Measurements from ENCODE around the gene ELFN1. TPM values are rescaled to one million over a fixed set of nuclear protein-coding genes. Genes with fewer than 3 reads are reported as not detected.

Gene ELFN1
- total RNA-seq, 1 donor from 2014 or later, result 4.3 TPM

DNA sequence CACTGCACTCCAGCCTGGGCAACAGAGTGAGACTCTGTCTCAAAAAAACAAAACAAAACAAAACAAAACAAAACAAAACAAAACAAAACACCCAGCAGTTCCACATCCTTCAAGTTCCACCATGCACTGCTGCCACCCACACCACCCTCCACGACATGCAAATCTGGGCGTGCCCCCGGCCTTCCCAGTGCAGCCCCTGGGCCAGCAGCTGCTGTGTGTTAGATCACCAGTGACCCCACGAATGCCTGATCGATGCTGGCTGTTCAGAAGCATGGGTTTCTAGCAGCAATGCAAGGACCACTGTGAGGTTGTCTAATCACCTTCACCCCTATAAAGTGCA lies 36.3 kb downstream of the ELFN1 start:
- Histone ChIP-seq H3K4me3 (no peak overlapping the region), H3K27ac (no peak overlapping the region), H3K9me3 (peaks cover 6% of the 10 kb centered on the region), H3K4me1 (no peaks in the 10 kb centered on the region), H3K36me3 (no peaks in the 10 kb centered on the region), H3K27me3 (no peaks in the 10 kb centered on the region)
- no peak for TF ChIP-seq CTCF (IDR thresholded peaks at IDR 0.05)
- DNase-seq (peak; percentile 43), ATAC-seq (no peak)
- intact Hi-C loops (cut with DNase I), result no loop called here

DNA sequence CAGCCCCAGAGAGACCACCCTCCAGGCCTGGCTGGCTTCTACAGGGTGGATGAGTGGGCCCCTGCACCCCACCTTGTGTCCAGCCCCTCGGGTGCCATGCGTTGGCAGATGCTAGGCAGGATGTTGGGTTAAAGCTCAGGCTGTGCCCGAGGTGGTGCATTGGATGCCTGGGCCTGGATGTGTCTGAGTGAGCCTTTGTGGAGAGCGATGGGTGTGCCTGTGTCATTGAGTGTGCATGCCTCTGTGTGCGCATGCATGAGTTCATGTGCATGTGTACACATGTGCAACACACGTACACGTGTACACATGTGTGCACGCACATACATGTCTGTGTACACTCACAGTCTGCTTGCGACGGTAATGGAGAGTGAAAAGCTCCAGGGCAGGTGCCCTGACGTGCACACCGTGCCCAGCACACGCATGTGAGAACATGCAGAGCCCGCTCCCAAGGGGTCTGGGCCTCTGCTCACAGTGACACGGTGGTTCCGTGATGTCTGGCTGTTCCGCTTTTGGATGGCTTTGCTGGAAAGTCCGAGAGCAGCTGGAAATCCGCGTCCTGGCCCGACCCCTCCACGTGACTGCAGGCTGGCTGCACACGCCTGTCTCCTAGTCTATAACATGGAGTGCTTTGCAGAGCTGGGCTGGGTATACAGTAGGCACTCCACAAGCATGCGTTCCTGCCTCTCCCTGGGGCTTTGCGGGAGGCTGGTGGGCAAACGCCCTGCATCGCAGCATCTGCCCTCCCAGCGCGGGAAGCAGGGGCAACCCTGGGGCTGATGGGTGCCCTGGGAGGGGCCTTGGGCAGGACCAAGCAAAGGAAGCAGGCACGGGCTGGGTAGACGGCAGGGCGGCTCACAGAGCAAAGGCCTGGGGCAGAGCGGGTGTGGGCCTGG lies 36.9 kb downstream of the ELFN1 start:
- Histone ChIP-seq H3K4me1 (no peaks in the 10 kb centered on the region), H3K27me3 (no peaks in the 10 kb centered on the region), H3K27ac (no peak overlapping the region), H3K36me3 (no peaks in the 10 kb centered on the region), H3K9me3 (peaks cover 6% of the 10 kb centered on the region), H3K4me3 (no peak overlapping the region)
- DNase-seq (peak; percentile 42), ATAC-seq (no peak)
- intact Hi-C loops (cut with DNase I), result no loop called here
- no peak for TF ChIP-seq CTCF (IDR thresholded peaks at IDR 0.05)

- Histone ChIP-seq H3K4me1 (no peaks in the 10 kb centered on the region), H3K27me3 (no peaks in the 10 kb centered on the region), H3K4me3 (no peak overlapping the region), H3K27ac (no peak overlapping the region), H3K36me3 (no peaks in the 10 kb centered on the region), H3K9me3 (peaks cover under 1% of the 10 kb centered on the region)
- intact Hi-C loops (cut with DNase I), result no loop called here
- DNase-seq (peak; percentile 44), ATAC-seq (no peak)
- TF ChIP-seq CTCF (IDR thresholded peaks at IDR 0.05), result no peak
Observed at GRCh38 chr7:1707756-1708595, 37.9 kb downstream of the ELFN1 start.

DNA sequence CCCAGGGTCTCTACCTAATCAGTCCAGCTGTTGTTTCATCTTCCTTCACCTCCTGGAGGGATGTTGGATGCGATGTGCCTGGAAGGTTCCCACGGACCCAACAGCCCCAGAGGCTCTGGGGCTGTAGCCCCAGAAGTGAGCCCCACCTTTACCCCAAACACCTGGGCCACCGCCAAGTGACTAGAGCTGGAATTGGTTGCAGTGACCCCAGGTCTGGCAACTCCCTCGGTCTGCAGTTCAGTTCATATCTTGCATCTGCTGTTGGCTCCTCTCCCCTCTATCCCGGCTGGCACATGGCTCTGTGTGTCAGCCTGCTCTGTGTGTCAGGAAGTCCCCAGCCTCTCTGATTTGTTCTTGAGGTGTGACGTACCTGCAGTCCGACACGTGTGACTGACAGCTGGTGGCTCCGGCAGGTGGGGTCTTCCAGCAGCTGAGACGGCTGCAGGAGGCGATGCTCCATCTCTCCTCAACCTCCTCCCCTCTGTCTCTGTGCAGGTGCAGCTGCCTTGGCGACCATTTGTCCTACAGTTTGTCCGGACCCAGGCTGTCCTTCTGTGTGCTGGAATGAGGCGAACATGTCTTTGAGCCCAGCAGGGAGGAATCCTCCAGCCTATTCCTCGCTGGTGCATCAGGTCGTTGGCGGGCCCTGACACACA lies 38.6 kb downstream of the ELFN1 start:
- no peaks in the 10 kb centered on the region for H3K9me3 ChIP-seq
- no peak for ATAC-seq
- no peak overlapping the region for H3K27ac ChIP-seq
- H3K27me3 ChIP-seq, result no peaks in the 10 kb centered on the region
- H3K36me3 ChIP-seq, result no peaks in the 10 kb centered on the region
- H3K4me3 ChIP-seq, result no peak overlapping the region
- peak; percentile 11 for DNase-seq
- no peaks in the 10 kb centered on the region for H3K4me1 ChIP-seq
- intact Hi-C loops (cut with DNase I), result no loop called here
- TF ChIP-seq CTCF (IDR thresholded peaks at IDR 0.05), result no peak

DNA sequence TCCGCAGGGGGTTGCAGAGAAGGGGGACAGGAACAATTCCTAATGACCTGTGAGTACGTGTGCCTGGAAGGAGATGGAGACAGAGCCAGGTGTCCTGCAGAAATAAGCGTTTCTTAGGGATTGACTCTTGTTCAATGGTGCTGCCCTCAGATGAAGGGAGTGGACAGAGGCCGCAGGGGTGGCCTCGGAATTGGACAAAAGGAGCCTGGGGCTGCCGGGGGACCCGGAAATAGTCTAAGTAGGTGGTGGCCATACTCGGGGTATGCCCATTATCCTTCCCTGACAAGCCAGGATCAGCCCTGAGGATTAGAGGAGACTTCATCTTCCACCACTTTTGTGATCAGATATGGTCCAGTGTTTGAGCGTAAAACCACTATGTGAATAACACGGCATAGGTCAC lies 39.2 kb downstream of the ELFN1 start:
- no peaks in the 10 kb centered on the region for H3K27me3 ChIP-seq
- ATAC-seq, result no peak
- no peaks in the 10 kb centered on the region for H3K36me3 ChIP-seq
- TF ChIP-seq CTCF (IDR thresholded peaks at IDR 0.05), result no peak
- H3K9me3 ChIP-seq, result no peaks in the 10 kb centered on the region
- intact Hi-C loops (cut with DNase I), result no loop called here
- H3K4me3 ChIP-seq, result no peak overlapping the region
- DNase-seq, result peak; percentile 23
- H3K27ac ChIP-seq, result no peak overlapping the region
- no peaks in the 10 kb centered on the region for H3K4me1 ChIP-seq
